PFSK-1 (cell line): ENCODE results near the gene ORM1.
"Not testable (repeated sequence)": the region's sequence is repeated elsewhere in the genome, so short reads cannot be mapped to it uniquely, and the experiment has no call there.

Experiments used
- FOXP2 ChIP-seq: optimal IDR thresholded peaks from 2 replicates; pipeline ENCODE3; 2011; ENCODE audit warnings: borderline replicate concordance, control low read depth, inconsistent platforms; ENCODE audit not compliant: insufficient read depth; ENCODE audit errors: extremely low read length, extremely low read depth
- POLR2AphosphoS5 ChIP-seq: IDR thresholded peaks from 2 replicates; pipeline ENCODE4 v1.6.1; 2012; ENCODE audit warnings: low read depth, mild to moderate bottlenecking, control low read depth, low read length, moderate library complexity
- SIN3A ChIP-seq: IDR thresholded peaks from 2 replicates; pipeline ENCODE4 v1.6.1; 2012; ENCODE audit warnings: mild to moderate bottlenecking, low read length, moderate library complexity, borderline replicate concordance; ENCODE audit not compliant: insufficient read depth
- TAF1 ChIP-seq: IDR thresholded peaks from 2 replicates; pipeline ENCODE4 v1.6.1; 2012; ENCODE audit warnings: low read length, control low read depth, borderline replicate concordance; ENCODE audit not compliant: insufficient read depth
- TF ChIP-seq, protein P1 (sequence below), 2 experiments: IDR thresholded peaks; 2 replicates each; pipeline versions ENCODE4 v1.6.1 to v1.8.0; 2011 to 2012; ENCODE audit warnings: low read depth in 2 of 2, low read length in 2 of 2, control low read depth in 1 of 2, inconsistent platforms in 1 of 2, mild to moderate bottlenecking in 1 of 2, moderate library complexity in 1 of 2; ENCODE audit not compliant: insufficient read depth in 1 of 2

The ORM1 gene

DNA sequence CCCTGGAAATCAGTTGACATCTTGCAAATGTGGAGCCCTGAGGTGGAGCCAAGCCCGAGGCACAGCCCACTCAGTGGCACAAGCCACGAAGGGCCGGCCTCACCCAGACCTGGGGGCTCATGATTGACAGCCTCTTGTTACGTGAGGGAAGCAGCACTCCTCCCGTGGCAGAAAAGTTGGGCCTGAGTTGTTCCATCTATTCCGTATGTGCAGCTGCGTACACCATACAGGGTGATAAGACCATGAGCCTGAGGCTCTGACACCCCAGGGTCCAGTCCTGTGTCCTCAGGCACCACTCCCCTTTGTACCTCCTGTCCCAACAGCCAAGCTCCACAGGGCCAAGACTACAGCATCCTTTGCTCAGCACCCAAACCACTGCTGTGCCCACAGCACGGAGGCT lies 4.9 kb downstream of the ORM1 start:
- TF ChIP-seq TAF1 (no peak), FOXP2 (no peak), POLR2AphosphoS5 (no peak), SIN3A (no peak)
- TF ChIP-seq, protein P1, sequence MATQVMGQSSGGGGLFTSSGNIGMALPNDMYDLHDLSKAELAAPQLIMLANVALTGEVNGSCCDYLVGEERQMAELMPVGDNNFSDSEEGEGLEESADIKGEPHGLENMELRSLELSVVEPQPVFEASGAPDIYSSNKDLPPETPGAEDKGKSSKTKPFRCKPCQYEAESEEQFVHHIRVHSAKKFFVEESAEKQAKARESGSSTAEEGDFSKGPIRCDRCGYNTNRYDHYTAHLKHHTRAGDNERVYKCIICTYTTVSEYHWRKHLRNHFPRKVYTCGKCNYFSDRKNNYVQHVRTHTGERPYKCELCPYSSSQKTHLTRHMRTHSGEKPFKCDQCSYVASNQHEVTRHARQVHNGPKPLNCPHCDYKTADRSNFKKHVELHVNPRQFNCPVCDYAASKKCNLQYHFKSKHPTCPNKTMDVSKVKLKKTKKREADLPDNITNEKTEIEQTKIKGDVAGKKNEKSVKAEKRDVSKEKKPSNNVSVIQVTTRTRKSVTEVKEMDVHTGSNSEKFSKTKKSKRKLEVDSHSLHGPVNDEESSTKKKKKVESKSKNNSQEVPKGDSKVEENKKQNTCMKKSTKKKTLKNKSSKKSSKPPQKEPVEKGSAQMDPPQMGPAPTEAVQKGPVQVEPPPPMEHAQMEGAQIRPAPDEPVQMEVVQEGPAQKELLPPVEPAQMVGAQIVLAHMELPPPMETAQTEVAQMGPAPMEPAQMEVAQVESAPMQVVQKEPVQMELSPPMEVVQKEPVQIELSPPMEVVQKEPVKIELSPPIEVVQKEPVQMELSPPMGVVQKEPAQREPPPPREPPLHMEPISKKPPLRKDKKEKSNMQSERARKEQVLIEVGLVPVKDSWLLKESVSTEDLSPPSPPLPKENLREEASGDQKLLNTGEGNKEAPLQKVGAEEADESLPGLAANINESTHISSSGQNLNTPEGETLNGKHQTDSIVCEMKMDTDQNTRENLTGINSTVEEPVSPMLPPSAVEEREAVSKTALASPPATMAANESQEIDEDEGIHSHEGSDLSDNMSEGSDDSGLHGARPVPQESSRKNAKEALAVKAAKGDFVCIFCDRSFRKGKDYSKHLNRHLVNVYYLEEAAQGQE (IDR thresholded peaks at IDR 0.05; ENCODE audit: insufficient read depth in 1 of 2, low read depth in 2 of 2, low read length in 2 of 2): no peak

DNA sequence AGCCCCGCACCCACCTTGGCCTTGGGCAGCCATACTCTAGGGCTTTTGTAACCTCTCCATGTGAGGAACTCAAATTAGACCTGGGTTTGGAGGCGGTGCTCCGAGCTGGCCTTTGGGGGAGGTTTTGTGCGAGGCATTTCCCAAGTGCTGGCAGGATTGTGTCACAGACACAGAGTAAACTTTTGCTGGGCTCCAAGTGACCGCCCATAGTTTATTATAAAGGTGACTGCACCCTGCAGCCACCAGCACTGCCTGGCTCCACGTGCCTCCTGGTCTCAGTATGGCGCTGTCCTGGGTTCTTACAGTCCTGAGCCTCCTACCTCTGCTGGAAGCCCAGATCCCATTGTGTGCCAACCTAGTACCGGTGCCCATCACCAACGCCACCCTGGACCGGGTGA lies 6.7 kb downstream of the ORM1 start, which contains the start of gene ORM2:
ORM2 (plus strand) TSS at position 245 of the 398 bp plus-strand sequence; CDS start at position 281, 36 bp downstream.
- TF ChIP-seq, protein P1 (IDR thresholded peaks at IDR 0.05; ENCODE audit: insufficient read depth in 1 of 2, low read depth in 2 of 2, low read length in 2 of 2): not testable (repeated sequence)
- not testable (repeated sequence) for TF ChIP-seq POLR2AphosphoS5, SIN3A

DNA sequence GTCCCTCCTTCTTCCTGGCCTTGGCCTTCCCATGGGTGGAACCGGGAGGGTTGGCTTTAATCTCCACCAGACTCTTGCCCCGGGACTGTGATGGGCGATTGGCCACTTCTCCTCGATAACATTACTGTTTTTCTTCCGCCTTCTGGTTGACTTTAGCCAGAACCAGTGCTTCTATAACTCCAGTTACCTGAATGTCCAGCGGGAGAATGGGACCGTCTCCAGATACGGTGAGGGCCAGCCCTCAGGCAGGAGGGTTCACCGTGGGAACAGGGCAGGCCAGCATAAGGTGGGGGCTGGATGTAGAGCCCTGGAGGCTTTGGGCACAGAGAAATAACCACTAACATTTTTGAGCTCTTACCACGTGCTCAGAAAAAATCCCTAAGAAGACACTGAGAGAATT lies 7.7 kb downstream of the ORM1 start:
- TF ChIP-seq, protein P1 (IDR thresholded peaks at IDR 0.05; ENCODE audit: insufficient read depth in 1 of 2, low read depth in 2 of 2, low read length in 2 of 2): no peak
- TF ChIP-seq TAF1 (no peak), SIN3A (no peak), FOXP2 (no peak), POLR2AphosphoS5 (no peak)

DNA sequence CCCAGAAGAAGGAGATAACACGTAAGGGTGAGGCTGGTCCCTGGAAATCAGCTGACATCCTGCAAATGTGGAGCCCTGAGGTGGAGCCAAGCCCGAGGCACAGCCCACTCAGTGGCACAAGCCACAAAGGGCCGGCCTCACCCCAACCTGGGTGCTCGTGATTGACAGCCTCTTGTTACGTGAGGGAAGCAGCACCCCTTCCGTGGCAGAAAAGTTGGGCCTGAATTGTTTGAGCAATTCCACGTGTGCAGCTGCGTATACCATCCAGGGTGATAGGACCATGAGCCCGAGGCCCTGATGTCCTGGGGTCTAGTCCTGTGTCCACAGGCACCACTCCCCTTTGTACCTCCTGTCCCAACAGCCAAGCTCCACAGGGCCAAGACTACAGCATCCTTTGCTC lies 11.6 kb downstream of the ORM1 start:
- TF ChIP-seq SIN3A (no peak), POLR2AphosphoS5 (no peak), TAF1 (no peak), FOXP2 (no peak)
- TF ChIP-seq, protein P1 (IDR thresholded peaks at IDR 0.05; ENCODE audit: insufficient read depth in 1 of 2, low read depth in 2 of 2, low read length in 2 of 2): no peak

DNA sequence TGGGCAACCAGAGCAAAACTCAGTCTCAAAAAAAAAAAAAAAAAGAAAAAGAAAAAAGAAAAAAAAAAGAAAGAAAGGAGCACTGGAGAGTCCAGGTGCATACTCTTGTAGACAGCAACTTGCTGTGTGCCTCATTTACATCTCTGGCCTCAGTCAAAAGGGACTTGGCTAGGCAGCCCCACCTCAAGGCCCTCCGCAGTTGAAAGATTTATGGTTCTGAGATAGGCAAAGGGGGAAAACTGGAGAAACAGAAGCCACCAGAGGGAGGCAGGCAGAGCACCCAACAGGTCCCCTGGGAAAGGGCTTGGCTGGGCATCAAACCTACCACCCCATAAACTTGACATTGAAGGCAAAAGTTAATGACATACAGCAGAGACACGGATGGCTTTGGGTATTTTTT lies 12.8 kb downstream of the ORM1 start:
- TF ChIP-seq POLR2AphosphoS5 (no peak), TAF1 (no peak)

DNA sequence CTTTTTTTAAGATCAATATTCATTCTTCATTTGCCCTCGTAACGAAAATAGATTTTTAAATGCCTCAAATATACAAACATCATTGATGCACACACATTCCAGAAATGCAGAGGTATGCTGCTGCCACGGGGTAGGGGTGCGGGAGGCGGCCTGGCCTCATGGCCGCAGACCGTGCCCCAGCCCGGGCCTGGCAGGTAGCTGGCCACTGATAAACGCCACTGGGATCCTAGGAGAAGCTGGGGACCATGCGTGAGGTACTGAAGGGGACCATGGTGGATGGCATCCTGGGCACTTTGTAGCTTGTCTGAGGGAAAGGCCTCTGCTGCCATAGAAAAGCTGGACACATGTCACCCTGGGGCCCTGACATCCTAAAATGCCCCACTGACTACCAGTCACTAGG lies 13.3 kb downstream of the ORM1 start:
- TF ChIP-seq TAF1 (no peak), FOXP2 (no peak), SIN3A (no peak), POLR2AphosphoS5 (no peak)
- TF ChIP-seq, protein P1 (IDR thresholded peaks at IDR 0.05; ENCODE audit: insufficient read depth in 1 of 2, low read depth in 2 of 2, low read length in 2 of 2): no peak
